ENCODE results near the gene COMMD3. TPM values are rescaled to one million over a fixed set of nuclear protein-coding genes. Genes with fewer than 3 reads are reported as not detected.

Gene COMMD3
- total and polyA plus RNA-seq, 2 of the 4 experiments (the other 2 are of a cell fraction): 30.8 to 44.8 TPM

- dilution Hi-C loops (cut with HindIII; ENCODE audit: low sequenced_read_pairs, unreplicated experiment): no loop called here
- peaks cover 14% of the 10 kb centered on the region for H3K9me3 ChIP-seq (ENCODE audit: control insufficient read depth, insufficient read depth, low read length)
- no peak overlapping the region for H3K14ac ChIP-seq (replicated peaks; ENCODE audit: low read depth, low read length)
- no peak overlapping the region for H2BK120ac ChIP-seq (ENCODE audit: low read depth, low read length)
- no peak overlapping the region for H3K56ac ChIP-seq (ENCODE audit: extremely low read depth, insufficient read depth, low read length)
- in situ Hi-C loops (cut with MboI; ENCODE audit: low sequenced_read_pairs): no loop called here
- H3K4me2 ChIP-seq (ENCODE audit: low read depth, low read length): no peak overlapping the region
- WGBS, 2 experiments (ENCODE audit: extremely low coverage in 2 of 2, insufficient read length in 1 of 2): 8% methylated on average over 11 of the region's 26 CpGs; no CpG with 5 or more reads in 1 of the 2 experiments
- ChIA-PET POLR2A (ENCODE audit: unreplicated experiment) (no interaction called here), CTCF (no interaction called here)
- H4K20me1 ChIP-seq (ENCODE audit: insufficient read depth, low read length): no peaks in the 10 kb centered on the region
- H2AK5ac ChIP-seq (ENCODE audit: low read depth, low read length): no peak overlapping the region
- H3K9me1 ChIP-seq (ENCODE audit: insufficient read depth, low read length): no peaks in the 10 kb centered on the region
- no peaks in the 10 kb centered on the region for H3K36me3 ChIP-seq (ENCODE audit: control insufficient read depth, insufficient read depth, low read length)
- H3K18ac ChIP-seq (ENCODE audit: low read depth, low read length): no peak overlapping the region
- no peak overlapping the region for H2BK15ac ChIP-seq (ENCODE audit: low read depth, low read length)
- H2AK9ac ChIP-seq (replicated peaks; ENCODE audit: low read depth, low read length, poor library complexity): no peak overlapping the region
- DNase-seq (no peak), ATAC-seq (ENCODE audit: low read depth) (no peak)
- TF ChIP-seq BHLHE40 (IDR thresholded peaks at IDR 0.05; ENCODE audit: low read depth, low read length): no peak
- no peak for TF ChIP-seq POLR2A (IDR thresholded peaks at IDR 0.05; ENCODE audit: low read depth, low read length)
- TF ChIP-seq MXI1 (IDR thresholded peaks at IDR 0.05; ENCODE audit: borderline replicate concordance, low read depth, low read length): no peak
- TF ChIP-seq CTCF (conservative IDR thresholded peaks at IDR 0.05; ENCODE audit: low read depth, low read length): no peak
- no peak for TF ChIP-seq MAZ (IDR thresholded peaks at IDR 0.05; ENCODE audit: borderline replicate concordance, low read depth, low read length)
- TF ChIP-seq, protein P1, sequence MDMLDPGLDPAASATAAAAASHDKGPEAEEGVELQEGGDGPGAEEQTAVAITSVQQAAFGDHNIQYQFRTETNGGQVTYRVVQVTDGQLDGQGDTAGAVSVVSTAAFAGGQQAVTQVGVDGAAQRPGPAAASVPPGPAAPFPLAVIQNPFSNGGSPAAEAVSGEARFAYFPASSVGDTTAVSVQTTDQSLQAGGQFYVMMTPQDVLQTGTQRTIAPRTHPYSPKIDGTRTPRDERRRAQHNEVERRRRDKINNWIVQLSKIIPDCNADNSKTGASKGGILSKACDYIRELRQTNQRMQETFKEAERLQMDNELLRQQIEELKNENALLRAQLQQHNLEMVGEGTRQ (IDR thresholded peaks at IDR 0.05; ENCODE audit: low read depth, low read length): no peak
- no peak for TF ChIP-seq FOS (IDR thresholded peaks at IDR 0.05; ENCODE audit: low read depth, low read length)
- no peak for TF ChIP-seq NFE2L2 (IDR thresholded peaks at IDR 0.05; ENCODE audit: low read depth, low read length)
- no peak for TF ChIP-seq RFX5 (IDR thresholded peaks at IDR 0.05; ENCODE audit: low read depth, low read length)
- no peak for TF ChIP-seq MAFK (IDR thresholded peaks at IDR 0.05; ENCODE audit: low read depth, low read length)
- no peak for TF ChIP-seq SMC3 (IDR thresholded peaks at IDR 0.05; ENCODE audit: low read depth, low read length)
- H3K23ac ChIP-seq (ENCODE audit: low read depth, low read length): no peak overlapping the region
- peaks cover 52% of the 10 kb centered on the region for H3K27me3 ChIP-seq (ENCODE audit: control insufficient read depth, insufficient read depth, low read length)
- H4K91ac ChIP-seq (ENCODE audit: insufficient read depth, low read depth, low read length): no peak overlapping the region
- H3K27ac ChIP-seq (ENCODE audit: insufficient read depth, low read length): no peak overlapping the region
- H3K4me3 ChIP-seq (ENCODE audit: insufficient read depth, low read depth, low read length): no peak overlapping the region
- no peaks in the 10 kb centered on the region for H3K4me1 ChIP-seq (ENCODE audit: control insufficient read depth, insufficient read depth, low read length)
- H3K4ac ChIP-seq (ENCODE audit: low read depth, low read length): no peak overlapping the region
- H2BK20ac ChIP-seq (ENCODE audit: low read depth, low read length): no peak overlapping the region
- H4K5ac ChIP-seq (ENCODE audit: low read depth, low read length): no peak overlapping the region
- H3K79me1 ChIP-seq (ENCODE audit: low read depth in 1 of 2, low read length in 2 of 2): no peaks in the 10 kb centered on the region
- BruUV-seq (replicated peaks): no TSS peak
- no peak overlapping the region for H2BK5ac ChIP-seq (ENCODE audit: low read depth, low read length, poor library complexity, severe bottlenecking)
- H2AFZ ChIP-seq (replicated peaks; ENCODE audit: low read length, poor library complexity): peak overlapping the region; percentile 75
- no peak overlapping the region for H3K9ac ChIP-seq (ENCODE audit: low read depth, low read length)
- no peak overlapping the region for H4K8ac ChIP-seq (ENCODE audit: low read depth in 2 of 2, low read length in 2 of 2)
- intact Hi-C loops (cut with micrococcal nuclease): loop anchor here (5.0 kb wide), 2 partner anchors 367 to 642 kb away; partner anchors contain the start of gene PIP4K2A
These were observed 28.7 kb downstream of the COMMD3 start for GRCh38 chr10:22344781-22345300.
